Stimulated activated naive B cell treated with anti-CD40 and anti-IgM and Interleukin-4, amounts not matched to agents 10 μg/mL and 1 μg/mL and 100 μg/mL, for 72 hours (primary cell): ENCODE measurements around the gene ZBTB16.

Experiments
- ATAC-seq, 2 donors: fragments of 150-1000 bp; cut with Tn5 transposase; replicated peaks; 2 replicates each; pipeline ENCODE4 v1.10.0; 2021; ENCODE audit warnings: moderate library complexity in 1 of 2
- DNase-seq: peaks from one replicate; pipeline ENCODE4 v3.0.0; 2021
- H3K27ac Mint-ChIP-seq: one replicate; pipeline ENCODE4 v1.8.0; 2022; ENCODE audit warnings: mild to moderate bottlenecking, mixed read lengths
- H3K27me3 Mint-ChIP-seq, 2 donors: one replicate each; pipeline ENCODE4 v1.8.0; 2022; ENCODE audit warnings: mixed read lengths in 2 of 2
- H3K36me3 Mint-ChIP-seq, 2 donors: one replicate each; pipeline ENCODE4 v1.8.0; 2022; ENCODE audit warnings: mixed read lengths in 2 of 2, mild to moderate bottlenecking in 1 of 2
- H3K4me1 Mint-ChIP-seq, 2 donors: one replicate each; pipeline ENCODE4 v1.8.0; 2022; ENCODE audit warnings: mixed read lengths in 2 of 2, mild to moderate bottlenecking in 1 of 2
- H3K4me3 Mint-ChIP-seq, 2 donors: one replicate each; pipeline ENCODE4 v1.8.0; 2022; ENCODE audit warnings: mild to moderate bottlenecking in 2 of 2, mixed read lengths in 2 of 2, moderate library complexity in 1 of 2
- H3K9me3 Mint-ChIP-seq, 2 donors: one replicate each; pipeline ENCODE4 v1.8.0; 2022; ENCODE audit warnings: mixed read lengths in 2 of 2, mild to moderate bottlenecking in 1 of 2

Gene ZBTB16

GRCh38 chr11:114135737-114136151, 76.2 kb downstream of the ZBTB16 start:
- H3K9me3 Mint-ChIP-seq = peaks cover 0 to 2% of the 10 kb centered on the region in 2 donors
- H3K4me3 Mint-ChIP-seq = no peak overlapping the region
- peaks cover 0 to 3% of the 10 kb centered on the region in 2 donors for H3K36me3 Mint-ChIP-seq
- no peak overlapping the region for H3K27ac Mint-ChIP-seq
- ATAC-seq (no peak), DNase-seq (no peak)
- no peaks in the 10 kb centered on the region for H3K27me3 Mint-ChIP-seq
- H3K4me1 Mint-ChIP-seq = peaks cover 39 to 64% of the 10 kb centered on the region in 2 donors

DNA sequence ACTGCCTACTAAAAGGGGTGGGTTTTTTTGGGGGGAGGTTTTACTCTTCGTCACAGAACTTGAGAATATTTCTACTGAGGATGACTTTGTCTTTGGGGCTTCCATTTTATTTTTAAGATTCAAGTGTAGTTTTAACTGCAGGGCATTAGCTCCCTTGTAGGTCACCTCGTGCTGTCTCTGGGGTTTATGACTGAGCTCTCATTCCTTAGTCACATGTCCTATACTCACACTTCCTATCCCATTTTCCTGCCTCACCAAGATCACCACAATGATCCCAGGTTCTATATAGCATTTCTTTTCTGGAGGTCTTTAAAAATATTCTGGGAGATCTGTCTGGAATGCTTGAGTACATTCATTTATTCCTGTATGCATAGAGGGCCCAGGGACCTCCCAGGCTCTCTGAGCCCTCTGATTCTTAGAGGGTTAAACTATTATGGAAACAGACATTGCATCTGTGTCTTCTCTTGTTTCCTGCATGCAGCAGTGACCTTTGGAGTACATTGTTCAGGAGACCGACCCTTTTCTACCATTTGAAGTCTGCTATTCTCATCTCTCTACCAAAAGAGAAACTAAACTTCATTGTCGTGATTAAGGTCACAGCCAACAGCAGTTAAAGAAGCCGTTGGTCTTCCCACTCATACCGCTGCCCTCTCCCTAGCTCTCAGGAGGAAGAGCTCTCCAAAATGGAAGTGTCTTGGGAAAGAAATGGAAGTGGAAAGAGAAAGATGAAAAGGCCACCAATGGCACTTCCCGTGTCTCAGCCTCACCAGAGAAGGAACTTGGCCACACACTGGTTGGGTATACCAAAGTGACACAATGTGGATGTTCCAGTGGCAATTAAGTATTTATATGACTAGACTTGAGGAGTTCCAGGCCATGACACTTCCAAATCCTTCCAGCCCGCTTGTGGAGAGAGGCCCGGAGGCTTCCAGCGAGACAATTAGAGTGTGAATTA, 77.5 kb downstream of the ZBTB16 start:
- Mint-ChIP-seq H3K9me3 (peaks cover 0 to 2% of the 10 kb centered on the region in 2 donors), H3K27ac (peak overlapping the region; percentile 52), H3K4me3 (peak overlapping the region; percentile 50 to 52), H3K27me3 (no peaks in the 10 kb centered on the region), H3K4me1 (peaks cover 38 to 55% of the 10 kb centered on the region in 2 donors), H3K36me3 (peaks cover 3 to 5% of the 10 kb centered on the region in 2 donors)
- ATAC-seq (no peak), DNase-seq (no peak)

DNA sequence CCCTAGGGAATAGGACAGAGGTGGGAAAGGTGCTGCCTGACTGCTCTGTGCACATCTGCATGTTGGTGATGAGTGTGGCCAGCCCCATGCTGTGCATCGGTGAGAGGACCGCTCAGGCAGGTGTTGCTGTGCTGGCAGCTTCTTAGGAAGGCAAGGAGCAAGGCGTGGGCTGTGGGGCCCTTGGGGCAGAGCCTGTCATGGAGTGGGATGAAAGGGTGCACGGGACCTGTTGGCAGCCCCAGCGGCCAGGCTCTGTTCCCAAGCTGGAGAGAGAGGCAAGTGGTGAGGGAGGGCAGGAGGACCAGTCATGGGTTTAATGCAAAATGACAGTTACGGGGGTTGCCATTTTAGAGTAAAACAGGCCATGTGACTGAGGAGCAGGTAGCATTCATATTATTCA, 78.3 kb downstream of the ZBTB16 start:
- Mint-ChIP-seq H3K9me3 (peaks cover 0 to 2% of the 10 kb centered on the region in 2 donors), H3K4me3 (peak overlapping the region in 1 of 2 donors; percentile 6), H3K36me3 (peaks cover 3 to 5% of the 10 kb centered on the region in 2 donors), H3K27me3 (no peaks in the 10 kb centered on the region), H3K27ac (no peak overlapping the region), H3K4me1 (peaks cover 38 to 55% of the 10 kb centered on the region in 2 donors)
- ATAC-seq = no peak
- no peak for DNase-seq

GRCh38 chr11:114138411-114138810, 78.9 kb downstream of the ZBTB16 start:
- peaks cover 0 to 2% of the 10 kb centered on the region in 2 donors for H3K9me3 Mint-ChIP-seq
- DNase-seq = no peak
- H3K4me3 Mint-ChIP-seq = peak overlapping the region in 1 of 2 donors; percentile 3
- no peak overlapping the region for H3K27ac Mint-ChIP-seq
- peaks cover 43 to 61% of the 10 kb centered on the region in 2 donors for H3K4me1 Mint-ChIP-seq
- peaks cover 3 to 5% of the 10 kb centered on the region in 2 donors for H3K36me3 Mint-ChIP-seq
- H3K27me3 Mint-ChIP-seq = no peaks in the 10 kb centered on the region
- ATAC-seq = peak; percentile 67 to 70

GRCh38 chr11:114140826-114141225, 81.3 kb downstream of the ZBTB16 start:
- ATAC-seq = no peak
- Mint-ChIP-seq H3K9me3 (peaks cover 0 to 2% of the 10 kb centered on the region in 2 donors), H3K36me3 (peaks cover 3 to 5% of the 10 kb centered on the region in 2 donors), H3K27me3 (no peaks in the 10 kb centered on the region), H3K4me3 (no peak overlapping the region), H3K4me1 (peaks cover 49 to 74% of the 10 kb centered on the region in 2 donors), H3K27ac (no peak overlapping the region)
- no peak for DNase-seq

- no peak overlapping the region for H3K4me3 Mint-ChIP-seq
- H3K4me1 Mint-ChIP-seq = peaks cover 44 to 62% of the 10 kb centered on the region in 2 donors
- H3K27ac Mint-ChIP-seq = no peak overlapping the region
- H3K9me3 Mint-ChIP-seq = peaks cover 0 to 2% of the 10 kb centered on the region in 2 donors
- peaks cover 3 to 5% of the 10 kb centered on the region in 2 donors for H3K36me3 Mint-ChIP-seq
- DNase-seq (no peak), ATAC-seq (no peak)
- no peaks in the 10 kb centered on the region for H3K27me3 Mint-ChIP-seq
Measured at GRCh38 chr11:114141863-114142580, 82.5 kb downstream of the ZBTB16 start.

- Mint-ChIP-seq H3K4me1 (peaks cover 37 to 55% of the 10 kb centered on the region in 2 donors), H3K27me3 (no peaks in the 10 kb centered on the region), H3K27ac (no peak overlapping the region), H3K4me3 (no peak overlapping the region), H3K9me3 (peaks cover 0 to 2% of the 10 kb centered on the region in 2 donors), H3K36me3 (peaks cover 1 to 5% of the 10 kb centered on the region in 2 donors)
- ATAC-seq (no peak), DNase-seq (no peak)
Measured at GRCh38 chr11:114142707-114143106, 83.2 kb downstream of the ZBTB16 start.

GRCh38 chr11:114145166-114145775, 85.8 kb downstream of the ZBTB16 start:
- DNase-seq (no peak), ATAC-seq (no peak)
- no peaks in the 10 kb centered on the region for H3K9me3 Mint-ChIP-seq
- H3K4me3 Mint-ChIP-seq = no peak overlapping the region
- no peaks in the 10 kb centered on the region for H3K27me3 Mint-ChIP-seq
- peaks cover 32 to 54% of the 10 kb centered on the region in 2 donors for H3K4me1 Mint-ChIP-seq
- peaks cover 0 to 5% of the 10 kb centered on the region in 2 donors for H3K36me3 Mint-ChIP-seq
- no peak overlapping the region for H3K27ac Mint-ChIP-seq

DNA sequence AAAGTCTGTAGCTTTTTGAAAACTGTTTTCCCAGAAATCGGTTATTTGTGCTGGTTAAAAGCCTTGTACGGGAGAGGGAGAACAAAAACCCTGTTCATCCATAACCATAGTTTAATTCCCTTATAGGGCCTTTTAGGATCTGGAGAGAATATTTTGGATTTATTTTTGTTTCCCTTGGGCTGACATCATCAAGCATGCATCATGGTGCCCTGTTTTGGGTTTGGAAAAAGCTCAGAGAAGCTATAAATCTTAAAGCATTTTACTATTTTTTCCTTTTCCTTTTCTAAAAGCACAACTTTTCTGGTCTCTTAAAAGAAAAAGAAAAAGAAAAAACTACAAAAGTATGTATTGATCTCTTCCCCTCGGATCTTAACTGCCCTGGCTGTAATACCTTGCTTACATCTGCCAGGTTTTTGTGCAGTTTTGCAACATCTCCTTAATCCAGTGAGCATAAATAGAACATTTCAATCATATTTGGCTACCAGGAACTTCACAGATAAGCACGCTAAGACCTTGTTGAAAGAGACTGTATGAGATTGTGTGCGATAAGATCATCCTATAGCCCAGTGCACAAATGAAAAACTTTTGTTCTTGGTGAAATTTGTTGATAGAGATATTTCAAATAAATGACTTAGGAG, 88.0 kb downstream of the ZBTB16 start:
- Mint-ChIP-seq H3K4me3 (no peak overlapping the region), H3K27ac (no peak overlapping the region), H3K27me3 (no peaks in the 10 kb centered on the region), H3K36me3 (no peaks in the 10 kb centered on the region), H3K4me1 (peaks cover 34 to 70% of the 10 kb centered on the region in 2 donors), H3K9me3 (no peaks in the 10 kb centered on the region)
- no peak for ATAC-seq
- DNase-seq = no peak

DNA sequence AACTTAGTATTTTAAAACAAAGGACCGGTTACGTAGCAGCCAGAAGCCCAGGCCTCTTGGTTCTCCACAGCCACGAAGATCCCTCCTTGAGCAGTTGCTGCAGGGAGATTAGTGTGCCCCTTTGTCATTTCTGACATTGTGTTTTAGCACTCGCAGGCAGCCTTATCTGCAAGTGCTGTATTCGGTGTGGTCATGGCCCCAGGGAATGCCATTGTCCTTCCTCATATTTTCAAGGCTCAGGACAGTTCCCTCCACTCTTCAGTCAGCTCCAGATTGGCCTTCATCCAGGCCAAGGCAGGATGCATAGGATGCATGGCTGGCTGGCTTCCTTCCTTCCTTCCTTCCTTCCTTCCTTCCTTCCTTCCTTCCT, 88.5 kb downstream of the ZBTB16 start:
- Mint-ChIP-seq H3K27ac (peak overlapping the region; percentile 42), H3K36me3 (no peaks in the 10 kb centered on the region), H3K9me3 (no peaks in the 10 kb centered on the region), H3K4me1 (peaks cover 37 to 73% of the 10 kb centered on the region in 2 donors), H3K4me3 (no peak overlapping the region), H3K27me3 (no peaks in the 10 kb centered on the region)
- ATAC-seq (no peak), DNase-seq (no peak)

GRCh38 chr11:114149689-114150407, 90.3 kb downstream of the ZBTB16 start:
- ATAC-seq (peak; percentile 71 to 82), DNase-seq (no peak)
- Mint-ChIP-seq H3K36me3 (no peaks in the 10 kb centered on the region), H3K9me3 (no peaks in the 10 kb centered on the region), H3K4me1 (peaks cover 24 to 67% of the 10 kb centered on the region in 2 donors), H3K4me3 (no peak overlapping the region), H3K27me3 (no peaks in the 10 kb centered on the region), H3K27ac (peak overlapping the region; percentile 25)

DNA sequence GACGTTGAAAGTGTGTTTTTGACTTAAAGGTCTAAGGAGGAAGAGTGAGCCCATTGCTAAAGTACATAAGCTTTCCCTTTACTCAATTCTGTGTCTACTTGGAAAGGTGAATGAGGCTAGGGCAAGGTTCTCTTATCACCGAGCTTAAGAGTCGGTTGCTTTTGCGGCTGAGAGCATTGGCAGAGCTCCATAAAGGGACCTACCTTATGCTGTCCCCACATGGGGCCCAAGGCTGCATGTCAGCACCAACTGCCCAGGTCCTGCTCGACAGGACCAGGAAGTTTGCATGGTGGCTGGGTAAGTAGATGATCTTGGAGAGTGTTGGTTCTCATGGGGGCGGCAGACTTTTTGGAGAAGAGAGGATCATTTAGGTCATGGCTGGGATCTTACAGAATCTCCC, 91.2 kb downstream of the ZBTB16 start:
- Mint-ChIP-seq H3K27ac (no peak overlapping the region), H3K4me3 (no peak overlapping the region), H3K9me3 (no peaks in the 10 kb centered on the region), H3K27me3 (no peaks in the 10 kb centered on the region), H3K36me3 (no peaks in the 10 kb centered on the region), H3K4me1 (peaks cover 22 to 67% of the 10 kb centered on the region in 2 donors)
- DNase-seq = no peak
- no peak for ATAC-seq

DNA sequence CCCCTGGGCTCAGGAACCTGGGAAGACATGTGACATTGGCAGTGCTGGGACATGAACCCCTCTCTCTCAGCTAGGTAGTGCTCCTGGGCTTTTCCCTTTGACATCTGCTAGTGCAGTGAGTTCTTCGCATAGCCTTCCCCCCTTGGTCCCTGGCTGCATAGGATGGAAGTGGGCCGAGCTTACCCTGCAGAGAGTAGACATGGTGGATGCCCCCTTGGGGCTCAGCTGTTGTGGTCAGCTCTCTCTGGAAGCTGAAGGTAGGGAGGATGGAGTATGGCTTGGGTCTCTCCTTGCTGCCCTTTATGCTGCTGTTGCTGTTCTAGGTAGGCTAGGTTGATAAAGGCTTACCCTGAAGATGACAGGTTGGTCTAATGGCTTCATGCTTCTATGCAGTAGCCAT, 92.1 kb downstream of the ZBTB16 start:
- Mint-ChIP-seq H3K27me3 (no peaks in the 10 kb centered on the region), H3K9me3 (no peaks in the 10 kb centered on the region), H3K36me3 (no peaks in the 10 kb centered on the region), H3K27ac (no peak overlapping the region), H3K4me1 (peaks cover 22 to 70% of the 10 kb centered on the region in 2 donors), H3K4me3 (no peak overlapping the region)
- DNase-seq (no peak), ATAC-seq (no peak)
